ENCODE results near the gene DNAAF3.
A peak's percentile ranks its signal among the peaks of the same experiment; 100 is the strongest.

DNA sequence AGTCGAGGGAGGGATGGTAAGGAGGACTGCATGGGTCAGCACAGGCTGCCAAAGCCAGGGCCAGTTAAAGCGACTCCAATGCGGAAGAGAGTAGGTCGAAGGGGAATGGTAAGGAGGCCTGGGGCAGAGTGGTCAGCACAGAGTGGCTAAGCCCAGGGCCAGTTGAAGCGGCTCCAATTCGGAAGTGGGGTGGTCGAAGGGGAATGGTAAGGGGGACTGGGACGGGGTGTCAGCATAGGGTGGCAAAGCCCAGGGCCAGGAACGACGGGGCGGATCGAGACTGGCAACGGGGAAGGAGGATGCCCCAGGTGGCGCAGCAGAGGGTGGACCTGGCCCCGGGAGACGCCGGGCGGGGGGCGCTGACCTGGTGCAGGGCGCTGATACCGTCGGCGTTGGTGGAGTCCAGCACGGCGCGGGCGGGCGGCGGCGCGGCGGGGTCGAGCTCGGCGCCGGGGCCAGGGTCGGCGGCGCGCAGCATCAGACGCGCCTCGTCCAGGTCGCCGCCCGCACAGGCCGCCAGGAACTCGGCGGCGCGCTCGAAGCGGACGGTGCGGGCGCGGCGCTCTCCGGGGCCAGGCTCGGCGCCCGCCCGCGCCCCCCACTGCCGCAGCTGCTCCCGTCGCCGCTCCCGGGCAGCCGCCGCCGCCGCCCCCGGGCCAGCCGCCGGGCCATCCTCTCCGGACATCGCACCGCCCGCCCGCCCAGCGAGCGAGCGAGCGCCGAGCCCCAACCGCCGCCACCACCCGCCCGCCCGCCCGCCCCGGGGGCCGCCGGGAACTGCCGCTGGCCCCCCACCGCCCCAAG, 49.4 kb downstream of the DNAAF3 start, which contains the start of gene PPP1R12C:
- TF ChIP-seq, protein P1, sequence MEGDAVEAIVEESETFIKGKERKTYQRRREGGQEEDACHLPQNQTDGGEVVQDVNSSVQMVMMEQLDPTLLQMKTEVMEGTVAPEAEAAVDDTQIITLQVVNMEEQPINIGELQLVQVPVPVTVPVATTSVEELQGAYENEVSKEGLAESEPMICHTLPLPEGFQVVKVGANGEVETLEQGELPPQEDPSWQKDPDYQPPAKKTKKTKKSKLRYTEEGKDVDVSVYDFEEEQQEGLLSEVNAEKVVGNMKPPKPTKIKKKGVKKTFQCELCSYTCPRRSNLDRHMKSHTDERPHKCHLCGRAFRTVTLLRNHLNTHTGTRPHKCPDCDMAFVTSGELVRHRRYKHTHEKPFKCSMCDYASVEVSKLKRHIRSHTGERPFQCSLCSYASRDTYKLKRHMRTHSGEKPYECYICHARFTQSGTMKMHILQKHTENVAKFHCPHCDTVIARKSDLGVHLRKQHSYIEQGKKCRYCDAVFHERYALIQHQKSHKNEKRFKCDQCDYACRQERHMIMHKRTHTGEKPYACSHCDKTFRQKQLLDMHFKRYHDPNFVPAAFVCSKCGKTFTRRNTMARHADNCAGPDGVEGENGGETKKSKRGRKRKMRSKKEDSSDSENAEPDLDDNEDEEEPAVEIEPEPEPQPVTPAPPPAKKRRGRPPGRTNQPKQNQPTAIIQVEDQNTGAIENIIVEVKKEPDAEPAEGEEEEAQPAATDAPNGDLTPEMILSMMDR (IDR thresholded peaks at IDR 0.05) = no peak
- TF ChIP-seq POLR2A (IDR thresholded peaks at IDR 0.05) = peak in 2 of 3 donors; percentile 10 to 24
